Measurements from ENCODE around the gene PCDH9. TPM values are rescaled to one million over a fixed set of nuclear protein-coding genes. Genes with fewer than 3 reads are reported as not detected.

PCDH9 gene
- total and polyA plus RNA-seq, 2 experiments from 2014 or later, result 0.56 to 0.76 TPM

GRCh38 chr13:66313413-66313812 lies 916.7 kb downstream of the PCDH9 start:
- DNase-seq, result no peak
- Histone ChIP-seq H3K27me3 (replicated peaks; ENCODE audit: insufficient read depth) (no peaks in the 10 kb centered on the region), H3F3A (ENCODE audit: insufficient read depth) (no peaks in the 10 kb centered on the region), H3K36me3 (ENCODE audit: low read depth) (no peaks in the 10 kb centered on the region), H2AFZ (no peak overlapping the region), H3K9ac (no peak overlapping the region), H3K4me1 (ENCODE audit: insufficient read depth) (no peaks in the 10 kb centered on the region), H3K4me2 (ENCODE audit: unreplicated experiment) (no peak overlapping the region), H3K27ac (no peak overlapping the region), H3K4me3 (no peak overlapping the region), H3K79me2 (ENCODE audit: insufficient read depth) (no peaks in the 10 kb centered on the region), H3K9me3 (ENCODE audit: low read depth) (no peaks in the 10 kb centered on the region), H4K20me1 (ENCODE audit: insufficient read depth) (no peaks in the 10 kb centered on the region), H3K9me2 (ENCODE audit: insufficient read depth) (no peaks in the 10 kb centered on the region)
- WGBS, 2 experiments (ENCODE audit: low coverage in 1 of 2, low lambda C conversion rate in 2 of 2, missing lambda C conversion rate in 2 of 2), result 9 to 14% methylated on average over 3 of the region's 3 CpGs
- TF ChIP-seq EZH2phosphoT487 (IDR thresholded peaks at IDR 0.05; ENCODE audit: insufficient read depth, low read depth), result no peak
- in situ Hi-C loops (cut with MboI), result no loop called here

DNA sequence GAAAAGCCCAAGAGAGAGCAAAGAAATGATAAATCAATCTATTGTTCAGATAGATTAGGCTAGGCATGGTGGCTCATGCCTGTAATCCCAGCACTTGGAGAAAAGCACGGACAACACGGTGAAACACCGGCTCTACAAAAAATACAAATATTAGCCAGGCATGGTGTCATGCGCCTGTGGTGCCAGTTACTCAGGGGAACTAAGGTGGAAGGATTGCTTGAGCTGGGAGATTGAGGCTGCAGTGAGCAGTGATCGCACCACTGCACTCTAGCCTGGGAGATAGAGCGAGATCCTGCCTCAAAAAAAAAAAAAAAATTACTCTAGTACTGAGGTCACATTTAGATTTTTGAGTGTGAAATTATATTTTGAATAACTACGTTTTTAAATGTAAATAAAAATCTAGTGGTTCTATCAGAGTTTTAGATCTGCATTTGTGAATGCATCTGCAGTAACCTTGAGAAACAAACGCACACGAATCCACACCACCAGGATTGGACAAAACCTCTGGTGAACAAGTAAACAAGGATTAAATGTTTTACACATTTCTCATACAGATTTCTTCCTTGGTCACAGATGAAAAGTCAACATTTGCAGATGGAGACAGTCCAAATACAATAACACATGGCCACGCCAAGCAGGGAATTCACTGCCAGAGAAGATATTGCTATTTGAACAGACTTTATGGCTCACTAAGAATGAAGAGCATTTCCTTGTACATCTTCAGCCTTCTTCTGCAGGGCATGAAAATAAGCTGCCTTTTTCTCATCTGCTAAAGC lies 917.6 kb downstream of the PCDH9 start:
- TF ChIP-seq EZH2 (IDR thresholded peaks at IDR 0.05; ENCODE audit: insufficient read depth, poor library complexity, severe bottlenecking) (no peak), EZH2phosphoT487 (IDR thresholded peaks at IDR 0.05; ENCODE audit: insufficient read depth, low read depth) (no peak)
- H3F3A ChIP-seq (ENCODE audit: insufficient read depth), result no peaks in the 10 kb centered on the region
- H3K36me3 ChIP-seq (ENCODE audit: low read depth), result no peaks in the 10 kb centered on the region
- H3K9me3 ChIP-seq (ENCODE audit: low read depth), result no peaks in the 10 kb centered on the region
- H3K27me3 ChIP-seq (replicated peaks; ENCODE audit: insufficient read depth), result no peaks in the 10 kb centered on the region
- no peak overlapping the region for H2AFZ ChIP-seq
- in situ Hi-C loops (cut with MboI), result no loop called here
- 26 to 30% methylated on average over 10 of the region's 10 CpGs for WGBS, 2 experiments (ENCODE audit: low coverage in 1 of 2, low lambda C conversion rate in 2 of 2, missing lambda C conversion rate in 2 of 2)
- no peak for DNase-seq
- no peak overlapping the region for H3K4me2 ChIP-seq (ENCODE audit: unreplicated experiment)
- H3K79me2 ChIP-seq (ENCODE audit: insufficient read depth), result no peaks in the 10 kb centered on the region
- no peak overlapping the region for H3K9ac ChIP-seq
- H3K27ac ChIP-seq, result no peak overlapping the region
- no peaks in the 10 kb centered on the region for H3K9me2 ChIP-seq (ENCODE audit: insufficient read depth)
- no peak overlapping the region for H3K4me3 ChIP-seq
- no peaks in the 10 kb centered on the region for H4K20me1 ChIP-seq (ENCODE audit: insufficient read depth)
- no peaks in the 10 kb centered on the region for H3K4me1 ChIP-seq (ENCODE audit: insufficient read depth)

DNA sequence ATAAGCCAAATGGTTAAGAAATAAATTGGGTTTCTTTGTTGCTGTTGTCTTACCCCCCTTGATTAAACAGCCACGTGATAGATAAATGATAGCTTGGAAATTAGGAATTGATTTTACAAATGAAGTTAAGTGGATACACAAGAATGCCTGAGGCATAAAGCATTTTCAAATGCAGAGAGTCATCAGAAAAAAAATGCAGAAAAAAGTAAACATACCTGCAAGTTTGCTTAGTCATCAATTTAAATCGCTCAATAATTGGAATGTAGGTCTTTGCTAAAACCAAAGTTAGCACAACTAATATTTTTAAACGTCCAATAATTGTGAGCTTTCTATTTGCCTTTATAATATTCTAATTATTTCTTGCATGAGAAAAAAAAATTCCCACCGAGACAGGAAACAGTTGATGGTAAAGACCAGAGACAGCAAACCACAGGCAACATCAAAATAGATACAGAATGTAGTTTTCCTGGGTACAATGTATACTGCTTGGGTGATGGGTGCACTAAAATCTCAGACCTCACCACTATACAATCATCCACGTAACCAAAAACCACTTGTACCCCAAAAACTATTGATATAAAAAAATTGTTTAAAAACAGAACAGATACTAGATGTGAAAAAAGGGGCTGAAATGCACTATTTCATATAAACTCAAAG lies 924.0 kb downstream of the PCDH9 start:
- H3K9me2 ChIP-seq (ENCODE audit: insufficient read depth), result no peaks in the 10 kb centered on the region
- DNase-seq, result no peak
- H3K4me2 ChIP-seq (ENCODE audit: unreplicated experiment), result no peak overlapping the region
- no peaks in the 10 kb centered on the region for H3K4me1 ChIP-seq (ENCODE audit: insufficient read depth)
- H3K9ac ChIP-seq, result no peak overlapping the region
- in situ Hi-C loops (cut with MboI), result no loop called here
- H3K36me3 ChIP-seq (ENCODE audit: low read depth), result no peaks in the 10 kb centered on the region
- H3K27ac ChIP-seq, result no peak overlapping the region
- H3K79me2 ChIP-seq (ENCODE audit: insufficient read depth), result no peaks in the 10 kb centered on the region
- H3K4me3 ChIP-seq, result no peak overlapping the region
- TF ChIP-seq EZH2 (IDR thresholded peaks at IDR 0.05; ENCODE audit: insufficient read depth, poor library complexity, severe bottlenecking) (no peak), EZH2phosphoT487 (IDR thresholded peaks at IDR 0.05; ENCODE audit: insufficient read depth, low read depth) (no peak)
- no peaks in the 10 kb centered on the region for H3K27me3 ChIP-seq (replicated peaks; ENCODE audit: insufficient read depth)
- H4K20me1 ChIP-seq (ENCODE audit: insufficient read depth), result no peaks in the 10 kb centered on the region
- no peaks in the 10 kb centered on the region for H3K9me3 ChIP-seq (ENCODE audit: low read depth)
- 11 to 12% methylated on average over 5 of the region's 5 CpGs for WGBS, 2 experiments (ENCODE audit: low coverage in 1 of 2, low lambda C conversion rate in 2 of 2, missing lambda C conversion rate in 2 of 2)
- no peaks in the 10 kb centered on the region for H3F3A ChIP-seq (ENCODE audit: insufficient read depth)
- no peak overlapping the region for H2AFZ ChIP-seq

DNA sequence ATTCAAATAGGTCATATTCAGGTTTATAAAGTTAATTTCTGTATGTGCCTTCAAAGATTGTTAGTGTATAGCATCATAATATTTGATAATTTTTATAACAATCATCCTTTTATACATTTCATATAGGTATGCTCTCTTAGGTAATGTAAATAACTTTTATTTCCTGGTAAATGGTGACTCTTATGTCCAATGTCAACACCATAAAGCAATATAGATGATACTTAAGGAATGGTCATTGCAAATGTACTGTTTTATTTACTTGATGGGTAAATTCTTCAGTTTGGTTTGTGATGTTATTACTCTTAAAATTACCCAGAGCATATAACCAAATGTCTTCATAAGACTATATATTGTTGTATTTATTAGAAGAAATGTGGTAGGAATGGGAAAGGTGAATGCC lies 928.7 kb downstream of the PCDH9 start:
- no peak for DNase-seq
- in situ Hi-C loops (cut with MboI), result no loop called here

More for the DNA sequence above, 928.7 kb downstream of the PCDH9 start:
- TF ChIP-seq EZH2phosphoT487 (IDR thresholded peaks at IDR 0.05; ENCODE audit: insufficient read depth, low read depth), result no peak
- TF ChIP-seq EZH2 (IDR thresholded peaks at IDR 0.05; ENCODE audit: insufficient read depth, poor library complexity, severe bottlenecking), result no peak
- Histone ChIP-seq H4K20me1 (ENCODE audit: insufficient read depth) (no peaks in the 10 kb centered on the region), H3K4me2 (ENCODE audit: unreplicated experiment) (no peak overlapping the region), H3K9me2 (ENCODE audit: insufficient read depth) (no peaks in the 10 kb centered on the region), H3F3A (ENCODE audit: insufficient read depth) (no peaks in the 10 kb centered on the region), H2AFZ (no peak overlapping the region), H3K4me3 (no peak overlapping the region), H3K36me3 (ENCODE audit: low read depth) (no peaks in the 10 kb centered on the region), H3K9ac (no peak overlapping the region), H3K79me2 (ENCODE audit: insufficient read depth) (no peaks in the 10 kb centered on the region), H3K4me1 (ENCODE audit: insufficient read depth) (no peaks in the 10 kb centered on the region), H3K27me3 (replicated peaks; ENCODE audit: insufficient read depth) (no peaks in the 10 kb centered on the region), H3K27ac (no peak overlapping the region), H3K9me3 (ENCODE audit: low read depth) (no peaks in the 10 kb centered on the region)
